ENCODE data around the gene ACAN.

The ACAN gene

GRCh38 chr15:88803241-88803919 is at the start of gene ACAN:
Gene ACAN (plus strand): TSS chr15:88803436. CDS start chr15:88836207, 32,771 bp downstream.
- Histone ChIP-seq H3K27ac (no peak within 1 kb of the TSS), H3K36me3 (no peaks in the 10 kb centered on the region), H3K4me3 (ENCODE audit: low read depth, low read length) (peak within 1 kb of the TSS; percentile 53), H3K27me3 (ENCODE audit: insufficient read depth, low read depth, severe bottlenecking) (peaks cover 28% of the 10 kb centered on the region), H3K9me3 (ENCODE audit: severe bottlenecking) (no peaks in the 10 kb centered on the region)
- TF ChIP-seq CTCF (IDR thresholded peaks at IDR 0.05; ENCODE audit: low read depth, low read length): no peak
- DNase-seq: peak; percentile 20

DNA sequence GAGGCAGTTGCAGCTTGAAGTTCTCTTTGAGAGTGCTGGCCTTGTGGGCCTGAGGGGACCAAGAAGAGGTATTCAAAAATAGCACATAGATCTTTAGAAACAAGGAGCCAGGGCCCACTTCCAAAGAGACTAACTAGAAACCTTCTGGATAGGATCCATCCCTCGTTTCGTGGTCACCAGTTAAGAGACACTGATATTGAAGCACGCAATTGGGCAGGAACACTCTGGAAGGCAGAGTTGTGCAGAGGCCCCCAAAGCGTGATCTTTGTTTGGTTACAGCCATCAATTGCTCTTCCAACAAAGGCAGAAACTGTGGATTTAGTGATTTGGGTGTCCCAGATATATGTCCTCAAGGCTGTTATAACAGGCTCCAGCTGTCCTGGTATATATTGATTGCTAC is 46.7 kb upstream of the ACAN start:
- no peaks in the 10 kb centered on the region for H3K9me3 ChIP-seq (ENCODE audit: severe bottlenecking)
- no peaks in the 10 kb centered on the region for H3K36me3 ChIP-seq
- H3K27ac ChIP-seq: no peak overlapping the region
- DNase-seq: no peak
- H3K4me3 ChIP-seq (ENCODE audit: low read depth, low read length): no peak overlapping the region
- H3K27me3 ChIP-seq (ENCODE audit: insufficient read depth, low read depth, severe bottlenecking): no peaks in the 10 kb centered on the region
- TF ChIP-seq CTCF (IDR thresholded peaks at IDR 0.05; ENCODE audit: low read depth, low read length): no peak

GRCh38 chr15:88756921-88757320 is 46.3 kb upstream of the ACAN start:
- Histone ChIP-seq H3K36me3 (no peaks in the 10 kb centered on the region), H3K27ac (no peak overlapping the region), H3K9me3 (ENCODE audit: severe bottlenecking) (no peaks in the 10 kb centered on the region), H3K27me3 (ENCODE audit: insufficient read depth, low read depth, severe bottlenecking) (no peaks in the 10 kb centered on the region), H3K4me3 (ENCODE audit: low read depth, low read length) (no peak overlapping the region)
- no peak for DNase-seq
- no peak for TF ChIP-seq CTCF (IDR thresholded peaks at IDR 0.05; ENCODE audit: low read depth, low read length)

DNA sequence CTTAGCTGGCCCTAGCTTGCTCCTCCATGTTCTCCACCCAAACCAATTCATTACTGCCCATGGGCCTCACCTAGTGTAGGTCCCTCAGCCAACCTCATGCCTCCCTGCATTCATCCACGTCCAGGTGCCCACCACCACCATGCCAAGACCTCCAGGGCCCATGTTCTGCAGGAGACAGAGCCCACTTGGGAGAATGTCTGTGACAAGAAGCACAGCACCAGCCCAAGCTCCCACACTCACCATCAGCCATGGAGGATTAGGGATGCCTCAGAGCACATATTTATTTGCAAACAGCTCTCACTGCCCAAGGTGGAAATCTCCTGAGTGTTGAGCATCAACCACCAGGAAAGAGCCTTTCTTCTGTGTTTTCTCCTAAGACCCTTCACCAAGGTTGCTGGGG is 43.4 kb upstream of the ACAN start:
- H3K27ac ChIP-seq: no peak overlapping the region
- H3K36me3 ChIP-seq: no peaks in the 10 kb centered on the region
- no peaks in the 10 kb centered on the region for H3K27me3 ChIP-seq (ENCODE audit: insufficient read depth, low read depth, severe bottlenecking)
- DNase-seq: no peak
- H3K4me3 ChIP-seq (ENCODE audit: low read depth, low read length): no peak overlapping the region
- H3K9me3 ChIP-seq (ENCODE audit: severe bottlenecking): no peaks in the 10 kb centered on the region
- no peak for TF ChIP-seq CTCF (IDR thresholded peaks at IDR 0.05; ENCODE audit: low read depth, low read length)

GRCh38 chr15:88764448-88764847 is 38.8 kb upstream of the ACAN start:
- no peak overlapping the region for H3K4me3 ChIP-seq (ENCODE audit: low read depth, low read length)
- no peak for TF ChIP-seq CTCF (IDR thresholded peaks at IDR 0.05; ENCODE audit: low read depth, low read length)
- DNase-seq: no peak
- no peaks in the 10 kb centered on the region for H3K27me3 ChIP-seq (ENCODE audit: insufficient read depth, low read depth, severe bottlenecking)
- no peak overlapping the region for H3K27ac ChIP-seq
- no peaks in the 10 kb centered on the region for H3K9me3 ChIP-seq (ENCODE audit: severe bottlenecking)
- H3K36me3 ChIP-seq: no peaks in the 10 kb centered on the region

DNA sequence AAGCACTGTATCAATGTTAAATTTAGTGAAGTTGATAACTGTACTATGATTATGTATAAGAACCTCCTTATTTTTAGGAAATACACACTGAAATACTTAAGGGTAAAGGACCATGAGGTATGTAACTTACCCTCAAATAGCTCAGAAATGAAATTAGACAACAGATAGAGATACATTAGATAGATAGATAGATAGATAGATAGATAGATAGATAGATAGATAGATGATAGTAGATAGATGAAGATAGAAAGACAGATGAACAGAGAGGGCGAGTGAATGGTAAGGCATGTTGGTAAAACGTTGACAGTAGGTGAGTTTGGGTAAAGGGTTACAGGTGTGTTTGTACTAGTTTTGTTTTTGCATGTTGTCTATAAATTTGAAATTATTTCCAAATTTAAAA is 38.0 kb upstream of the ACAN start:
- no peak for TF ChIP-seq CTCF (IDR thresholded peaks at IDR 0.05; ENCODE audit: low read depth, low read length)

More for the DNA sequence above, 38.0 kb upstream of the ACAN start:
- Histone ChIP-seq H3K9me3 (ENCODE audit: severe bottlenecking) (no peaks in the 10 kb centered on the region), H3K27me3 (ENCODE audit: insufficient read depth, low read depth, severe bottlenecking) (no peaks in the 10 kb centered on the region), H3K27ac (no peak overlapping the region), H3K4me3 (ENCODE audit: low read depth, low read length) (no peak overlapping the region), H3K36me3 (no peaks in the 10 kb centered on the region)
- DNase-seq: no peak
